Prostate gland (tissue), 2 donors: ENCODE results near the gene CBFA2T2. TPM values are rescaled to one million over a fixed set of nuclear protein-coding genes. Genes with fewer than 3 reads are reported as not detected.
A peak's percentile ranks its signal among the peaks of the same experiment; 100 is the strongest.
"Not testable (repeated sequence)": the region's sequence is repeated elsewhere in the genome, so short reads cannot be mapped to it uniquely, and the experiment has no call there.

Experiments used
- DNase-seq: peaks from one replicate; pipeline ENCODE4 v3.0.0-alpha.2; 2019; ENCODE audit warnings: low spot score
- H3K27ac ChIP-seq, 2 donors: fragments of 200-600 bp; sonication (generic); 2 replicates each; pipeline ENCODE4 v1.5.1; 2017 to 2019
- H3K27me3 ChIP-seq: fragments of 200-600 bp; sonication (generic); replicated peaks from 2 replicates; pipeline ENCODE4 v1.5.1; 2019; ENCODE audit not compliant: insufficient read depth
- H3K36me3 ChIP-seq, 2 donors: fragments of 200-600 bp; sonication (generic); 1 replicate in 1 of 2; 2 replicates in 1 of 2; pipeline versions ENCODE4 v1.5.1 to v1.8.1; 2017 to 2019
- H3K4me1 ChIP-seq: fragments of 200-600 bp; sonication (generic); replicated peaks from 2 replicates; pipeline ENCODE4 v1.5.1; 2019
- H3K4me3 ChIP-seq, 2 donors: fragments of 200-600 bp; sonication (generic); 2 replicates each; pipeline ENCODE4 v1.5.1; 2017 to 2019
- H3K9me3 ChIP-seq: fragments of 200-600 bp; sonication (generic); 2 replicates; pipeline ENCODE4 v1.5.1; 2017
- CTCF ChIP-seq, 4 experiments: fragments of 200-600 bp in 2 of 4; fragments of 450-650 bp in 2 of 4; sonication (generic) in 2 of 4; IDR thresholded peaks; 1 replicate in 3 of 4; 2 replicates in 1 of 4; pipeline ENCODE4 v1.5.1; 2016 to 2019; ENCODE audit warnings: antibody characterized with exemption in 4 of 4, mild to moderate bottlenecking in 2 of 4, moderate library complexity in 2 of 4
- POLR2A ChIP-seq: fragments of 450-650 bp; IDR thresholded peaks from one replicate; pipeline ENCODE4 v1.6.1; 2016; ENCODE audit warnings: antibody characterized with exemption, mild to moderate bottlenecking
- POLR2AphosphoS5 ChIP-seq: sonication (generic); formaldehyde crosslinking; IDR thresholded peaks from one replicate; pipeline ENCODE4 v1.6.1; 2017; ENCODE audit warnings: antibody characterized with exemption
- WGBS: methylation state at CpG from one replicate; pipeline ENCODE4 v1.1.5; 2018; 5-methylcytosine and 5-hydroxymethylcytosine counted together
- intact Hi-C: fragments of 100-400 bp; cut with DNase I; formaldehyde crosslinking; loops from one replicate; pipeline ENCODE4 v1.14.2; 2022
- total RNA-seq, 2 donors: library from RNA; depleted of rRNA; stranded (reverse); fragments of >200 nt; gene quantifications; one replicate each; pipeline ENCODE4 v1.1.0, GENCODE V29; 2016

The CBFA2T2 gene
- total RNA-seq, 2 donors from 2014 or later = 40.3 to 54.6 TPM

GRCh38 chr20:33532753-33533459 is 43.0 kb downstream of the CBFA2T2 start:
- no peak for DNase-seq
- Histone ChIP-seq H3K27ac (peak overlapping the region in 1 of 2 donors; percentile 23), H3K4me1 (peaks cover 9% of the 10 kb centered on the region), H3K9me3 (no peaks in the 10 kb centered on the region), H3K27me3 (no peaks in the 10 kb centered on the region), H3K4me3 (no peak overlapping the region), H3K36me3 (no peaks in the 10 kb centered on the region)
- WGBS = 16% methylated on average over 2 of the region's 2 CpGs
- intact Hi-C loops = no loop called here
- TF ChIP-seq POLR2A (no peak), POLR2AphosphoS5 (no peak), CTCF (IDR thresholded peaks at IDR 0.05) (no peak)

GRCh38 chr20:33535717-33536116 is 45.8 kb downstream of the CBFA2T2 start:
- intact Hi-C loops = not testable (repeated sequence)
- peaks cover 16% of the 10 kb centered on the region for H3K4me1 ChIP-seq
- 90% methylated on average over 6 of the region's 8 CpGs for WGBS

GRCh38 chr20:33537608-33538007 is 47.7 kb downstream of the CBFA2T2 start:
- no peak for TF ChIP-seq CTCF (IDR thresholded peaks at IDR 0.05)
- no peak for TF ChIP-seq POLR2A
- no peak for TF ChIP-seq POLR2AphosphoS5
- Histone ChIP-seq H3K36me3 (no peaks in the 10 kb centered on the region), H3K9me3 (no peaks in the 10 kb centered on the region), H3K4me1 (peaks cover 7% of the 10 kb centered on the region), H3K27me3 (no peaks in the 10 kb centered on the region), H3K27ac (peak overlapping the region in 1 of 2 donors; percentile 70), H3K4me3 (no peak overlapping the region)
- WGBS = 53% methylated on average over 2 of the region's 2 CpGs
- intact Hi-C loops = no loop called here
- DNase-seq = no peak

More at GRCh38 chr20:33535717-33536116, 45.8 kb downstream of the CBFA2T2 start:
- not testable (repeated sequence) for H3K27ac ChIP-seq, H3K27me3 ChIP-seq, H3K36me3 ChIP-seq, H3K4me3 ChIP-seq, DNase-seq, H3K9me3 ChIP-seq

GRCh38 chr20:33539129-33539528 is 49.2 kb downstream of the CBFA2T2 start:
- TF ChIP-seq POLR2AphosphoS5 = peak; percentile 79
- no peak for TF ChIP-seq POLR2A
- Histone ChIP-seq H3K4me1 (peaks cover 7% of the 10 kb centered on the region), H3K9me3 (no peaks in the 10 kb centered on the region), H3K27me3 (no peaks in the 10 kb centered on the region), H3K4me3 (no peak overlapping the region), H3K27ac (peak overlapping the region; percentile 51 to 70), H3K36me3 (no peaks in the 10 kb centered on the region)
- 67% methylated on average over 1 of the region's 1 CpG for WGBS
- intact Hi-C loops = no loop called here
- DNase-seq = peak; percentile 42

GRCh38 chr20:33540427-33540826 is 50.5 kb downstream of the CBFA2T2 start:
- Histone ChIP-seq H3K4me3 (no peak overlapping the region), H3K4me1 (peaks cover 7% of the 10 kb centered on the region), H3K9me3 (no peaks in the 10 kb centered on the region), H3K27me3 (no peaks in the 10 kb centered on the region), H3K27ac (peak overlapping the region in 1 of 2 donors; percentile 70), H3K36me3 (no peaks in the 10 kb centered on the region)
- WGBS = 72% methylated on average over 4 of the region's 4 CpGs
- intact Hi-C loops = no loop called here
- no peak for DNase-seq
- TF ChIP-seq CTCF (IDR thresholded peaks at IDR 0.05) = no peak
- TF ChIP-seq POLR2AphosphoS5 = no peak
- TF ChIP-seq POLR2A = no peak

GRCh38 chr20:33541074-33541473 is 51.2 kb downstream of the CBFA2T2 start:
- Histone ChIP-seq H3K4me1 (peaks cover 7% of the 10 kb centered on the region), H3K4me3 (no peak overlapping the region), H3K27me3 (no peaks in the 10 kb centered on the region), H3K27ac (peak overlapping the region in 1 of 2 donors; percentile 0), H3K36me3 (no peaks in the 10 kb centered on the region), H3K9me3 (no peaks in the 10 kb centered on the region)
- DNase-seq = no peak
- intact Hi-C loops = no loop called here
- WGBS = 96% methylated on average over 4 of the region's 4 CpGs
- TF ChIP-seq POLR2A (no peak), CTCF (IDR thresholded peaks at IDR 0.05) (no peak), POLR2AphosphoS5 (no peak)
